GM23338 (cell line): ENCODE measurements around the gene OSBPL10.

ENCODE experiments used
- CREB1 ChIP-seq: fragments of 250-450 bp; sonication (Bioruptor Pico); IDR thresholded peaks from 2 replicates; pipeline ENCODE4 v1.5.0; 2020; ENCODE audit warnings: low read depth, mild to moderate bottlenecking, moderate library complexity
- ETS1 ChIP-seq: IDR thresholded peaks from 2 replicates; pipeline ENCODE4 v1.6.1; 2016; ENCODE audit warnings: antibody characterized with exemption
- EZH2 ChIP-seq: fragments of 200-600 bp; sonication (generic); IDR thresholded peaks from one replicate; pipeline ENCODE4 v1.8.0; 2017; ENCODE audit warnings: antibody characterized with exemption, mild to moderate bottlenecking, low read depth; ENCODE audit not compliant: unreplicated experiment
- EZH2phosphoT487 ChIP-seq: fragments of 200-600 bp; sonication (generic); IDR thresholded peaks from one replicate; pipeline ENCODE4 v1.8.1; 2018; ENCODE audit warnings: antibody characterized with exemption; ENCODE audit not compliant: unreplicated experiment
- JUNB ChIP-seq: IDR thresholded peaks from one replicate; pipeline ENCODE4 v1.6.1; 2016; ENCODE audit warnings: antibody characterized with exemption; ENCODE audit not compliant: unreplicated experiment
- NANOG ChIP-seq: IDR thresholded peaks from 2 replicates; pipeline ENCODE4 v1.6.1; 2016; ENCODE audit warnings: antibody characterized with exemption, borderline replicate concordance
- POLR2AphosphoS5 ChIP-seq: IDR thresholded peaks from 2 replicates; pipeline ENCODE4 v1.6.1; 2016; ENCODE audit warnings: antibody characterized with exemption, low read depth
- REST ChIP-seq: IDR thresholded peaks from one replicate; pipeline ENCODE4 v1.6.1; 2018; ENCODE audit warnings: antibody characterized with exemption; ENCODE audit not compliant: unreplicated experiment
- STAT1 ChIP-seq: IDR thresholded peaks from one replicate; pipeline ENCODE4 v1.6.1; 2016; ENCODE audit warnings: antibody characterized with exemption; ENCODE audit not compliant: unreplicated experiment
- ZNF114 ChIP-seq: fragments of 250-450 bp; sonication (Bioruptor Pico); IDR thresholded peaks from 2 replicates; pipeline ENCODE4 v1.5.0; 2020; ENCODE audit warnings: mild to moderate bottlenecking, moderate library complexity
- ZNF331 ChIP-seq: fragments of 250-450 bp; sonication (Bioruptor Pico); IDR thresholded peaks from 2 replicates; pipeline ENCODE4 v1.5.0; 2020; ENCODE audit warnings: low read depth, mild to moderate bottlenecking, moderate library complexity
- TF ChIP-seq, protein P1 (sequence below), 2 experiments: fragments of 200-600 bp in 1 of 2; sonication (generic) in 1 of 2; conservative IDR thresholded peaks; 2 replicates each; pipeline versions ENCODE4 v1.5.1 to v1.6.1; 2016 to 2017; ENCODE audit warnings: antibody characterized with exemption in 2 of 2, low read depth in 2 of 2, mild to moderate bottlenecking in 2 of 2, moderate library complexity in 1 of 2
- TF ChIP-seq, protein P2 (sequence below): fragments of 250-450 bp; sonication (Bioruptor Pico); IDR thresholded peaks from 2 replicates; pipeline ENCODE4 v1.5.0; 2020; ENCODE audit warnings: mild to moderate bottlenecking, moderate library complexity

DNA sequence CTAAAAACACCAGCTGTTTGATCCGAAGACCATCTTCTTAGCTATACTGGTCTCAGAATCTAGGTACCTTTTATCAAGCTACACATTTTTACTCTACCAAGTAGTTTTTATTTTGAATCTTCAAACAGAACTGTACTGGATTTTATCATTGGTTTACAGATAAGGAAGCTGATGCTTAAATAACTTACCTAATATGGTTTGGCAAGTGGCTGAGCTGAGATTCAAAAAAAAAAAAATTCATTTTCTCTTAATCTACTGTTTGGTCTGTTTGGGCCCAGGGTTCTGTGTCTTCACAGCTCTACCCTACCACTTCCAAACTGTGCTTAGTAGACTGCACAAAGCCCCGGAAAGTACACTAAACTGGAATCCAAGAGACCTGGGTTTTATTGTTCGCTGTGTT lies 36.2 kb upstream of the OSBPL10 start:
- TF ChIP-seq, protein P1, sequence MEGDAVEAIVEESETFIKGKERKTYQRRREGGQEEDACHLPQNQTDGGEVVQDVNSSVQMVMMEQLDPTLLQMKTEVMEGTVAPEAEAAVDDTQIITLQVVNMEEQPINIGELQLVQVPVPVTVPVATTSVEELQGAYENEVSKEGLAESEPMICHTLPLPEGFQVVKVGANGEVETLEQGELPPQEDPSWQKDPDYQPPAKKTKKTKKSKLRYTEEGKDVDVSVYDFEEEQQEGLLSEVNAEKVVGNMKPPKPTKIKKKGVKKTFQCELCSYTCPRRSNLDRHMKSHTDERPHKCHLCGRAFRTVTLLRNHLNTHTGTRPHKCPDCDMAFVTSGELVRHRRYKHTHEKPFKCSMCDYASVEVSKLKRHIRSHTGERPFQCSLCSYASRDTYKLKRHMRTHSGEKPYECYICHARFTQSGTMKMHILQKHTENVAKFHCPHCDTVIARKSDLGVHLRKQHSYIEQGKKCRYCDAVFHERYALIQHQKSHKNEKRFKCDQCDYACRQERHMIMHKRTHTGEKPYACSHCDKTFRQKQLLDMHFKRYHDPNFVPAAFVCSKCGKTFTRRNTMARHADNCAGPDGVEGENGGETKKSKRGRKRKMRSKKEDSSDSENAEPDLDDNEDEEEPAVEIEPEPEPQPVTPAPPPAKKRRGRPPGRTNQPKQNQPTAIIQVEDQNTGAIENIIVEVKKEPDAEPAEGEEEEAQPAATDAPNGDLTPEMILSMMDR (conservative IDR thresholded peaks at IDR 0.05; ENCODE audit: low read depth in 2 of 2), result no peak
- TF ChIP-seq POLR2AphosphoS5, result no peak
- TF ChIP-seq EZH2, result no peak
- no peak for TF ChIP-seq REST
- TF ChIP-seq, protein P2, sequence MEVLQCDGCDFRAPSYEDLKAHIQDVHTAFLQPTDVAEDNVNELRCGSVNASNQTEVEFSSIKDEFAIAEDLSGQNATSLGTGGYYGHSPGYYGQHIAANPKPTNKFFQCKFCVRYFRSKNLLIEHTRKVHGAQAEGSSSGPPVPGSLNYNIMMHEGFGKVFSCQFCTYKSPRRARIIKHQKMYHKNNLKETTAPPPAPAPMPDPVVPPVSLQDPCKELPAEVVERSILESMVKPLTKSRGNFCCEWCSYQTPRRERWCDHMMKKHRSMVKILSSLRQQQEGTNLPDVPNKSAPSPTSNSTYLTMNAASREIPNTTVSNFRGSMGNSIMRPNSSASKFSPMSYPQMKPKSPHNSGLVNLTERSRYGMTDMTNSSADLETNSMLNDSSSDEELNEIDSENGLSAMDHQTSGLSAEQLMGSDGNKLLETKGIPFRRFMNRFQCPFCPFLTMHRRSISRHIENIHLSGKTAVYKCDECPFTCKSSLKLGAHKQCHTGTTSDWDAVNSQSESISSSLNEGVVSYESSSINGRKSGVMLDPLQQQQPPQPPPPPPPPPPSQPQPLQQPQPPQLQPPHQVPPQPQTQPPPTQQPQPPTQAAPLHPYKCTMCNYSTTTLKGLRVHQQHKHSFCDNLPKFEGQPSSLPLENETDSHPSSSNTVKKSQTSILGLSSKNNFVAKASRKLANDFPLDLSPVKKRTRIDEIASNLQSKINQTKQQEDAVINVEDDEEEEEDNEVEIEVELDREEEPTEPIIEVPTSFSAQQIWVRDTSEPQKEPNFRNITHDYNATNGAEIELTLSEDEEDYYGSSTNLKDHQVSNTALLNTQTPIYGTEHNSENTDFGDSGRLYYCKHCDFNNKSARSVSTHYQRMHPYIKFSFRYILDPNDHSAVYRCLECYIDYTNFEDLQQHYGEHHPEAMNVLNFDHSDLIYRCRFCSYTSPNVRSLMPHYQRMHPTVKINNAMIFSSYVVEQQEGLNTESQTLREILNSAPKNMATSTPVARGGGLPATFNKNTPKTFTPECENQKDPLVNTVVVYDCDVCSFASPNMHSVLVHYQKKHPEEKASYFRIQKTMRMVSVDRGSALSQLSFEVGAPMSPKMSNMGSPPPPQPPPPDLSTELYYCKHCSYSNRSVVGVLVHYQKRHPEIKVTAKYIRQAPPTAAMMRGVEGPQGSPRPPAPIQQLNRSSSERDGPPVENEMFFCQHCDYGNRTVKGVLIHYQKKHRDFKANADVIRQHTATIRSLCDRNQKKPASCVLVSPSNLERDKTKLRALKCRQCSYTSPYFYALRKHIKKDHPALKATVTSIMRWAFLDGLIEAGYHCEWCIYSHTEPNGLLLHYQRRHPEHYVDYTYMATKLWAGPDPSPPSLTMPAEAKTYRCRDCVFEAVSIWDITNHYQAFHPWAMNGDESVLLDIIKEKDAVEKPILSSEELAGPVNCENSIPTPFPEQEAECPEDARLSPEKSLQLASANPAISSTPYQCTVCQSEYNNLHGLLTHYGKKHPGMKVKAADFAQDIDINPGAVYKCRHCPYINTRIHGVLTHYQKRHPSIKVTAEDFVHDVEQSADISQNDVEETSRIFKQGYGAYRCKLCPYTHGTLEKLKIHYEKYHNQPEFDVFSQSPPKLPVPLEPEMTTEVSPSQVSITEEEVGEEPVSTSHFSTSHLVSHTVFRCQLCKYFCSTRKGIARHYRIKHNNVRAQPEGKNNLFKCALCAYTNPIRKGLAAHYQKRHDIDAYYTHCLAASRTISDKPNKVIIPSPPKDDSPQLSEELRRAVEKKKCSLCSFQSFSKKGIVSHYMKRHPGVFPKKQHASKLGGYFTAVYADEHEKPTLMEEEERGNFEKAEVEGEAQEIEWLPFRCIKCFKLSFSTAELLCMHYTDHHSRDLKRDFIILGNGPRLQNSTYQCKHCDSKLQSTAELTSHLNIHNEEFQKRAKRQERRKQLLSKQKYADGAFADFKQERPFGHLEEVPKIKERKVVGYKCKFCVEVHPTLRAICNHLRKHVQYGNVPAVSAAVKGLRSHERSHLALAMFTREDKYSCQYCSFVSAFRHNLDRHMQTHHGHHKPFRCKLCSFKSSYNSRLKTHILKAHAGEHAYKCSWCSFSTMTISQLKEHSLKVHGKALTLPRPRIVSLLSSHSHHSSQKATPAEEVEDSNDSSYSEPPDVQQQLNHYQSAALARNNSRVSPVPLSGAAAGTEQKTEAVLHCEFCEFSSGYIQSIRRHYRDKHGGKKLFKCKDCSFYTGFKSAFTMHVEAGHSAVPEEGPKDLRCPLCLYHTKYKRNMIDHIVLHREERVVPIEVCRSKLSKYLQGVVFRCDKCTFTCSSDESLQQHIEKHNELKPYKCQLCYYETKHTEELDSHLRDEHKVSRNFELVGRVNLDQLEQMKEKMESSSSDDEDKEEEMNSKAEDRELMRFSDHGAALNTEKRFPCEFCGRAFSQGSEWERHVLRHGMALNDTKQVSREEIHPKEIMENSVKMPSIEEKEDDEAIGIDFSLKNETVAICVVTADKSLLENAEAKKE, result no peak
- no peak for TF ChIP-seq CREB1 (CRISPR knock-in tag)
- no peak for TF ChIP-seq ZNF331 (CRISPR knock-in tag)
- no peak for TF ChIP-seq EZH2phosphoT487
- no peak for TF ChIP-seq STAT1
- TF ChIP-seq JUNB, result no peak
- no peak for TF ChIP-seq ZNF114 (CRISPR knock-in tag)
- TF ChIP-seq ETS1, result no peak
- no peak for TF ChIP-seq NANOG
